MCF 10A (cell line): ENCODE data around the gene CDHR3. TPM values are rescaled to one million over a fixed set of nuclear protein-coding genes. Genes with fewer than 3 reads are reported as not detected.
"Not testable (repeated sequence)": the region's sequence is repeated elsewhere in the genome, so short reads cannot be mapped to it uniquely, and the experiment has no call there.

Experiments used
- BruUV-seq: library from RNA; stranded (reverse); fragments of 400-500 nt; replicated peaks from 2 replicates; lab custom pipeline; 2021; lab: Mats Ljungman, UMichigan
- CTCF ChIA-PET: fragments of 300-600 bp; sonication (Branson Sonifier 250); formaldehyde crosslinking; extraction: SDS; loops from one replicate; lab custom pipeline; 2021; ENCODE audit warnings: antibody characterized with exemption, inconsistent platforms; lab: Yijun Ruan, JAX
- POLR2A ChIA-PET: fragments of 300-600, 350-650 bp; sonication (Branson Sonifier 250); formaldehyde crosslinking; extraction: SDS; loops from one replicate; lab custom pipeline; 2020; ENCODE audit warnings: antibody characterized with exemption, inconsistent platforms; lab: Yijun Ruan, JAX
- DNase-seq: peaks from one replicate; pipeline ENCODE4 v3.0.0-alpha.2; 2018; ENCODE audit not compliant: unreplicated experiment
- H3K27ac Mint-ChIP-seq: one replicate; pipeline ENCODE4 v1.8.0; 2022; ENCODE audit warnings: mild to moderate bottlenecking, low read depth, mixed read lengths; ENCODE audit not compliant: unreplicated experiment
- H3K27me3 Mint-ChIP-seq: one replicate; pipeline ENCODE4 v1.8.0; 2022; ENCODE audit warnings: mixed read lengths; ENCODE audit not compliant: insufficient read depth, unreplicated experiment
- H3K36me3 Mint-ChIP-seq: one replicate; pipeline ENCODE4 v1.8.0; 2022; ENCODE audit warnings: mild to moderate bottlenecking, moderate library complexity, mixed read lengths; ENCODE audit not compliant: insufficient read depth, unreplicated experiment
- H3K4me1 Mint-ChIP-seq: one replicate; pipeline ENCODE4 v1.8.0; 2022; ENCODE audit warnings: mixed read lengths; ENCODE audit not compliant: insufficient read depth, unreplicated experiment
- H3K4me3 Mint-ChIP-seq: one replicate; pipeline ENCODE4 v1.8.0; 2022; ENCODE audit warnings: mild to moderate bottlenecking, moderate library complexity, mixed read lengths; ENCODE audit not compliant: unreplicated experiment
- H3K9me3 Mint-ChIP-seq: one replicate; pipeline ENCODE4 v1.8.0; 2022; ENCODE audit warnings: mixed read lengths; ENCODE audit not compliant: unreplicated experiment
- CTCF ChIP-seq: fragments of 200-600 bp; IDR thresholded peaks from one replicate; pipeline ENCODE4 v1.8.0; 2022; ENCODE audit warnings: antibody characterized with exemption, mild to moderate bottlenecking; ENCODE audit not compliant: unreplicated experiment
- intact Hi-C: fragments of 100-400 bp; cut with micrococcal nuclease; formaldehyde crosslinking; loops from 2 replicates; pipeline ENCODE4 v1.14.1; 2022
- total RNA-seq: library from RNA; stranded (reverse); gene quantifications from 2 replicates; pipeline ENCODE4 v1.2.3, GENCODE V29; 2022

Gene CDHR3
- total RNA-seq, 1 experiment from 2014 or later, result 0.19 TPM

- no peak overlapping the region for H3K4me3 Mint-ChIP-seq
- H3K27ac Mint-ChIP-seq, result no peak overlapping the region
- peaks cover 14% of the 10 kb centered on the region for H3K27me3 Mint-ChIP-seq
- no peaks in the 10 kb centered on the region for H3K4me1 Mint-ChIP-seq
- no TSS peak for BruUV-seq
- ChIA-PET POLR2A (interaction anchor here (0.6 kb wide), 1 partner anchor 107 kb away, joined by 3 read pairs; no protein-coding TSS in a partner anchor), CTCF (no interaction called here)
- H3K9me3 Mint-ChIP-seq, result no peaks in the 10 kb centered on the region
- DNase-seq, result no peak
- no peak for TF ChIP-seq CTCF
- no peaks in the 10 kb centered on the region for H3K36me3 Mint-ChIP-seq
- intact Hi-C loops, result no loop called here
Observed at GRCh38 chr7:105951597-105951996, 11.5 kb upstream of the CDHR3 start.

GRCh38 chr7:105952917-105953595, 10.0 kb upstream of the CDHR3 start:
- Mint-ChIP-seq H3K4me3 (no peak overlapping the region), H3K27ac (no peak overlapping the region), H3K9me3 (no peaks in the 10 kb centered on the region), H3K27me3 (peaks cover 1% of the 10 kb centered on the region), H3K4me1 (no peaks in the 10 kb centered on the region), H3K36me3 (no peaks in the 10 kb centered on the region)
- no peak for DNase-seq
- no peak for TF ChIP-seq CTCF
- BruUV-seq, result no TSS peak
- CTCF ChIA-PET, result interaction anchor here (0.6 kb wide), 1 partner anchor 38 kb away, joined by 5 read pairs; no protein-coding TSS in a partner anchor
- POLR2A ChIA-PET, result no interaction called here
- intact Hi-C loops, result no loop called here

- CTCF ChIA-PET, result no interaction called here
- DNase-seq, result no peak
- BruUV-seq, result no TSS peak
- TF ChIP-seq CTCF, result no peak
- Mint-ChIP-seq H3K9me3 (no peaks in the 10 kb centered on the region), H3K4me1 (no peaks in the 10 kb centered on the region), H3K27me3 (no peaks in the 10 kb centered on the region), H3K27ac (no peak overlapping the region), H3K36me3 (no peaks in the 10 kb centered on the region), H3K4me3 (no peak overlapping the region)
- intact Hi-C loops, result no loop called here
- POLR2A ChIA-PET, result no interaction called here
Observed at GRCh38 chr7:105954711-105955110, 8.4 kb upstream of the CDHR3 start.

GRCh38 chr7:105955651-105956466, 7.2 kb upstream of the CDHR3 start:
- DNase-seq, POLR2A ChIA-PET, H3K4me1 Mint-ChIP-seq, intact Hi-C loops, H3K36me3 Mint-ChIP-seq, H3K27me3 Mint-ChIP-seq, BruUV-seq, H3K9me3 Mint-ChIP-seq, H3K4me3 Mint-ChIP-seq, H3K27ac Mint-ChIP-seq: not testable (repeated sequence)
- CTCF ChIA-PET, result interaction anchor here (0.6 kb wide), 1 partner anchor 302 kb away, joined by 3 read pairs; no protein-coding TSS in a partner anchor
